GM10248 (cell line): ENCODE measurements around the gene CAMSAP1.

Experiments
- CTCF ChIA-PET: fragments of 300-600 bp; sonication (Branson Sonifier 250); formaldehyde crosslinking; extraction: SDS; loops from one replicate; lab custom pipeline; 2021; ENCODE audit warnings: antibody characterized with exemption; lab: Yijun Ruan, JAX
- POLR2A ChIA-PET: fragments of 350-650 bp; sonication (Branson Sonifier 250); formaldehyde crosslinking; extraction: SDS; loops from one replicate; lab custom pipeline; 2020; ENCODE audit warnings: antibody characterized with exemption; lab: Yijun Ruan, JAX
- DNase-seq: peaks from one replicate; pipeline ENCODE4 v3.0.0; 2012; ENCODE audit errors: extremely low spot score
- CTCF ChIP-seq: IDR thresholded peaks from 2 replicates; pipeline ENCODE4 v1.5.1; 2012; ENCODE audit warnings: mild to moderate bottlenecking, low read depth; ENCODE audit errors: extremely low read depth, missing control alignments, control extremely low read depth

Gene CAMSAP1

GRCh38 chr9:135821733-135822373 is 85.5 kb downstream of the CAMSAP1 start:
- CTCF ChIA-PET, result no interaction called here

GRCh38 chr9:135821116-135821515 is 86.2 kb downstream of the CAMSAP1 start:
- POLR2A ChIA-PET, result interaction anchor here (0.6 kb wide), 1 partner anchor 1599 kb away, joined by 3 read pairs; no protein-coding TSS in a partner anchor
- DNase-seq, result no peak
- TF ChIP-seq CTCF, result no peak
- CTCF ChIA-PET, result no interaction called here

More at GRCh38 chr9:135821733-135822373, 85.5 kb downstream of the CAMSAP1 start:
- no peak for DNase-seq
- POLR2A ChIA-PET, result no interaction called here
- no peak for TF ChIP-seq CTCF

GRCh38 chr9:135820661-135821060 is 86.7 kb downstream of the CAMSAP1 start:
- no peak for TF ChIP-seq CTCF
- ChIA-PET CTCF (no interaction called here), POLR2A (interaction anchor here (0.6 kb wide), 1 partner anchor 1599 kb away, joined by 3 read pairs; no protein-coding TSS in a partner anchor)
- DNase-seq, result no peak

- no peak for TF ChIP-seq CTCF
- POLR2A ChIA-PET, result no interaction called here
- DNase-seq, result no peak
- CTCF ChIA-PET, result interaction anchor here (0.6 kb wide), 1 partner anchor 31 kb away, joined by 3 read pairs; no protein-coding TSS in a partner anchor
These were observed 87.4 kb downstream of the CAMSAP1 start for GRCh38 chr9:135819905-135820304.

DNA sequence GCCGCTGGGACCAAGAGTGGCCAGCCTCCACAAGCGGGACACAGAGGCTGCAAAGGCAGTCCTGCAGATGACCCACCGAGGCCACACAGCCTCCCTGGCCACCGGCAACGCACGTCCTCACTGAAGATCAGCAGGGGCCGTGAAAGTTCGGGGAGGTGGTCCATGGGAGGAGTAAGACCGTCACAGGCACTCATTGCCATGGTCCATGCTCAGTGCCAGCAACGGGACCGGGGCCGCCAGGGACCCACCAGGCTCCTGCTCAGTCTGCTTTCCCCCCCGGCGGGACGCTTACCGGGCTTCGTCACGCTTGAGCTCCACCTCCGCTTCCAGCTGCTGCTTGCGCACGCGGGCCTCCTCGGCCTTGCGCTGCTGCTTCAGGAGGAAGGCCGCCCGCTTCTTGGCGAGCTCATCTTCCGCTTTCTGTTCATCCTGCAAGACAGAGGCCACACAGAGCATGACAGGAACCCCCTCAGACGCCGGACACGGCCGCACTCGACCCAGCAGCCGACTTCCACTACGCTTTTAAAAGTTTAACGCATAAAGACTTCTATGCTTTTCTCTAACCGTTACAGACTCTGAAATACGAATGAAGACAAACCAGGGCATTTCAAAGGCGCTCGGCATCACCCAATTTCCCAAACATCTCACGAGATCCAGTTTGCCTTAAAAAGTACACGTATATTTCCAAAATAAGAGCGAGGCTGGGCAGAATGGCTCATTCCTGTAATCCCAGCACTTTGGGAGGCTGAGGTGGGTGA is 88.4 kb downstream of the CAMSAP1 start:
- DNase-seq, result no peak
- CTCF ChIA-PET, result no interaction called here
- no peak for TF ChIP-seq CTCF
- POLR2A ChIA-PET, result no interaction called here

DNA sequence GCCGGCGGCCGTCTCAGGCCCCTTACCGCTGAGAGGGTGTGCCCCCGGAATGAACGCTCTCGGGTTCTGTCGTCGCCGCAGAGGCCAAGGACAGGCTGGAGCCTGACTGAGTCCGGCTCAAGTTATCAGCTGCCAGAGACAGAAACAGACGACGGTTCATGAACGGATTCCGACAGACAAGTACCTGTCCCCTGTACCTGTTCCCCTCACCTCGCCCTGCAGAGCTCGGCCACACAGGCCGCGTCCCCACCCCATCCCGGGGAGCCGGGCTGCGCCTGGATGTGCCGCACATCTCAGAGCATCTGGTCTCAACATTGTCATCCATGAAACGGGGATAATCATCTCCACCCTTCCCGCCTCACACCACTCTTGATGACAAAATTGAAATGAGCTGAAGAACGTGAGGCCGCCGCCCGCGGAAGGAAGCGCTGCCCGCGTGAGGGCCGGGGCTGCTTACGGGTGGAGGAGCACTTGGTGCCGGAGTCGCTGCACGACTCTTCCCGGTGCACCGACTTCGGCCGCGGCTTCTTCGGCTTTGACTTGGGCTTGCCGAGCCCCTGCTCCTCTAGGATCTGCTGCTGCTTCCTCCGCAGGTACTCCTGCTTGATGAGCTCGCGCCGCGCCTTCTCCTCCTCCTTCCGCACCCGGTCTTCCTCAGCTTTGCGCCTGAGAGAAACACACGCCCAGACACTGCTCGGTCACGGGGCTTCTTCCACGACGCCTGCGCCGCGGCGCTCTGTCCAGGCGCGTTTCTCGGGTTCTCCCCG is 89.2 kb downstream of the CAMSAP1 start:
- ChIA-PET CTCF (no interaction called here), POLR2A (no interaction called here)
- no peak for DNase-seq
- TF ChIP-seq CTCF, result no peak
